SK-N-SH (cell line): ENCODE results near the gene NEMF. TPM values are rescaled to one million over a fixed set of nuclear protein-coding genes. Genes with fewer than 3 reads are reported as not detected.

Experiments used
- CTCF ChIA-PET: fragments of 300-600, 350-600 bp; formaldehyde crosslinking; extraction: SDS; loops from one replicate; lab custom pipeline; 2021; lab: Yijun Ruan, JAX
- POLR2A ChIA-PET: fragments of 350-600 bp; sonication (Branson Sonifier 250); formaldehyde crosslinking; extraction: SDS; loops from one replicate; lab custom pipeline; 2020; ENCODE audit warnings: antibody characterized with exemption, inconsistent platforms; lab: Yijun Ruan, JAX
- DNase-seq: peaks from one replicate; pipeline ENCODE4 v3.0.0; 2012
- H2AFZ ChIP-seq: fragments of 200-600 bp; sonication (generic); 2 replicates; pipeline ENCODE4 v1.8.1; 2016; ENCODE audit warnings: antibody characterized with exemption, mild to moderate bottlenecking, low read depth
- H3F3A ChIP-seq: fragments of 200-600 bp; sonication (generic); replicated peaks from 2 replicates; pipeline ENCODE3; 2016; ENCODE audit warnings: antibody characterized with exemption, mild to moderate bottlenecking; ENCODE audit not compliant: insufficient read depth
- H3K27ac ChIP-seq, 2 experiments: fragments of 200-500 bp in 1 of 2; fragments of 200-600 bp in 1 of 2; sonication (Bioruptor generic) in 1 of 2; sonication (generic), shearing (Covaris generic) in 1 of 2; 2 replicates each; pipeline versions ENCODE4 v1.5.1 to v1.6.1; 2014 to 2016; ENCODE audit warnings: low read depth in 2 of 2, inconsistent platforms in 1 of 2, low read length in 1 of 2, mild to moderate bottlenecking in 1 of 2, mixed read lengths in 1 of 2
- H3K27me3 ChIP-seq: fragments of 200-600 bp; sonication (generic), shearing (Covaris generic); 2 replicates; pipeline ENCODE4 v1.6.1; 2016; ENCODE audit warnings: mixed run types; ENCODE audit not compliant: insufficient read depth
- H3K36me3 ChIP-seq, 2 experiments: fragments of 200-500 bp in 1 of 2; fragments of 200-600 bp in 1 of 2; sonication (Bioruptor generic) in 1 of 2; sonication (generic) in 1 of 2; replicated peaks in 1 of 2; 2 replicates each; pipeline versions ENCODE3 to v1.5.1; 2014 to 2016; ENCODE audit warnings: low read length in 1 of 2, mild to moderate bottlenecking in 1 of 2; ENCODE audit not compliant: insufficient read depth in 2 of 2, control insufficient read depth in 1 of 2
- H3K4me1 ChIP-seq, 2 experiments: fragments of 200-500 bp in 1 of 2; fragments of 200-600 bp in 1 of 2; sonication (Bioruptor generic) in 1 of 2; sonication (generic), shearing (Covaris generic) in 1 of 2; 2 replicates each; pipeline versions ENCODE4 v1.5.1 to v1.6.1; 2014 to 2016; ENCODE audit warnings: low read depth in 1 of 2, low read length in 1 of 2, mixed run types in 1 of 2; ENCODE audit not compliant: insufficient read depth in 2 of 2, control insufficient read depth in 1 of 2
- H3K4me2 ChIP-seq: fragments of 200-600 bp; sonication (generic), shearing (Covaris generic); 2 replicates; pipeline ENCODE4 v1.6.1; 2017; ENCODE audit warnings: mixed run types
- H3K4me3 ChIP-seq, 2 experiments: fragments of 200-500 bp in 1 of 2; fragments of 200-600 bp in 1 of 2; sonication (Bioruptor generic) in 1 of 2; sonication (generic), shearing (Covaris generic) in 1 of 2; 2 replicates each; pipeline versions ENCODE4 v1.5.1 to v1.8.1; 2014 to 2016; ENCODE audit warnings: low read depth in 2 of 2, inconsistent platforms in 1 of 2, low read length in 1 of 2, mild to moderate bottlenecking in 1 of 2, mixed read lengths in 1 of 2, moderate library complexity in 1 of 2
- H3K79me2 ChIP-seq: fragments of 200-600 bp; sonication (generic); 2 replicates; pipeline ENCODE4 v1.8.1; 2017; ENCODE audit warnings: mild to moderate bottlenecking; ENCODE audit not compliant: insufficient read depth
- H3K9ac ChIP-seq: fragments of 200-600 bp; sonication (generic); 2 replicates; pipeline ENCODE4 v1.6.1; 2017; ENCODE audit warnings: mixed run types
- H3K9me2 ChIP-seq: fragments of 200-600 bp; sonication (generic); 2 replicates; pipeline ENCODE4 v1.6.1; 2017; ENCODE audit warnings: mixed run types
- H3K9me3 ChIP-seq: fragments of 200-600 bp; sonication (generic); 2 replicates; pipeline ENCODE4 v1.6.1; 2017; ENCODE audit warnings: mixed run types, mild to moderate bottlenecking, moderate library complexity
- H4K20me1 ChIP-seq: fragments of 200-600 bp; sonication (generic); 2 replicates; pipeline ENCODE4 v1.6.1; 2017; ENCODE audit warnings: mild to moderate bottlenecking, mixed run types; ENCODE audit not compliant: insufficient read depth
- CHD2 ChIP-seq: fragments of 150-350 bp; IDR thresholded peaks from 2 replicates; pipeline ENCODE4 v1.6.1; 2018; ENCODE audit warnings: low read length; ENCODE audit not compliant: partially characterized antibody
- EZH2phosphoT487 ChIP-seq: fragments of 200-600 bp; sonication (generic); IDR thresholded peaks from 2 replicates; pipeline ENCODE4 v1.6.1; 2017; ENCODE audit warnings: low read depth, mixed run types, mild to moderate bottlenecking, antibody characterized with exemption, moderate library complexity, borderline replicate concordance
- FOSL2 ChIP-seq: IDR thresholded peaks from 2 replicates; pipeline ENCODE4 v1.4.0; 2012; ENCODE audit warnings: low read depth, mild to moderate bottlenecking, moderate library complexity, borderline replicate concordance
- FOXJ3 ChIP-seq: sonication (generic); formaldehyde crosslinking; IDR thresholded peaks from 2 replicates; pipeline ENCODE4 v1.5.1; 2020; ENCODE audit warnings: mild to moderate bottlenecking, missing genetic modification reagents
- FOXM1 ChIP-seq: IDR thresholded peaks from 2 replicates; pipeline ENCODE4 v1.4.0; 2012; ENCODE audit warnings: low read depth, mild to moderate bottlenecking
- GABPA ChIP-seq: IDR thresholded peaks from 2 replicates; pipeline ENCODE4 v1.4.0; 2012; ENCODE audit warnings: low read depth, mild to moderate bottlenecking
- GATA2 ChIP-seq: sonication (generic); formaldehyde crosslinking; IDR thresholded peaks from 2 replicates; pipeline ENCODE4 v1.5.0; 2020; ENCODE audit warnings: mild to moderate bottlenecking, missing genetic modification reagents
- MXI1 ChIP-seq: IDR thresholded peaks from 2 replicates; pipeline ENCODE4 v1.6.1; 2012; ENCODE audit warnings: mild to moderate bottlenecking, low read depth, low read length, improper control_type of control experiment
- NRF1 ChIP-seq: IDR thresholded peaks from 2 replicates; pipeline ENCODE4 v1.6.1; 2012; ENCODE audit warnings: low read depth, mild to moderate bottlenecking, low read length
- RAD21 ChIP-seq: IDR thresholded peaks from 2 replicates; pipeline ENCODE4 v1.6.1; 2012; ENCODE audit warnings: mild to moderate bottlenecking, low read length
- RCOR1 ChIP-seq: fragments of 150-350 bp; IDR thresholded peaks from 2 replicates; pipeline ENCODE4 v1.6.1; 2017; ENCODE audit warnings: antibody characterized with exemption, low read length
- SIN3A ChIP-seq: IDR thresholded peaks from 2 replicates; pipeline ENCODE4 v1.6.1; 2012; ENCODE audit warnings: low read depth, mild to moderate bottlenecking, low read length, moderate library complexity, borderline replicate concordance
- SMC3 ChIP-seq: IDR thresholded peaks from 2 replicates; pipeline ENCODE4 v1.6.1; 2012; ENCODE audit warnings: low read depth, low read length, improper control_type of control experiment
- TAF1 ChIP-seq: IDR thresholded peaks from 2 replicates; pipeline ENCODE4 v1.6.1; 2012; ENCODE audit warnings: low read depth, mild to moderate bottlenecking, low read length, moderate library complexity, borderline replicate concordance
- TCF12 ChIP-seq: IDR thresholded peaks from 2 replicates; pipeline ENCODE4 v1.4.0; 2012
- USF2 ChIP-seq: fragments of 150-350 bp; IDR thresholded peaks from 2 replicates; pipeline ENCODE4 v1.6.1; 2017; ENCODE audit warnings: antibody characterized with exemption, low read length, low read depth, borderline replicate concordance
- ZBTB33 ChIP-seq: IDR thresholded peaks from 2 replicates; pipeline ENCODE4 v1.4.0; 2012; ENCODE audit warnings: low read depth, borderline replicate concordance
- WGBS: methylation state at CpG from one replicate; pipeline ENCODE4 v1.1.6; 2017; ENCODE audit warnings: low lambda C conversion rate; 5-methylcytosine and 5-hydroxymethylcytosine counted together
- polyA plus RNA-seq, 3 experiments: library from polyadenylated mRNA; depleted of rRNA; stranded (reverse); fragments of >200 nt; gene quantifications; 2 replicates each; pipeline ENCODE4 v1.2.3, GENCODE V29; 2012
- TF ChIP-seq, protein P1 (sequence below): IDR thresholded peaks from 2 replicates; pipeline ENCODE4 v1.4.0; 2012; ENCODE audit warnings: low read depth
- TF ChIP-seq, protein P2 (sequence below): IDR thresholded peaks from 2 replicates; pipeline ENCODE4 v1.4.0; 2012; ENCODE audit warnings: low read depth, borderline replicate concordance
- TF ChIP-seq, protein P3 (sequence below): fragments of 150-350 bp; IDR thresholded peaks from 2 replicates; pipeline ENCODE4 v1.6.1; 2016; ENCODE audit warnings: mild to moderate bottlenecking, low read depth, low read length
- TF ChIP-seq, protein P4 (sequence below): fragments of 200-600 bp; sonication (generic); IDR thresholded peaks from 2 replicates; pipeline ENCODE4 v1.6.1; 2017; ENCODE audit warnings: antibody characterized with exemption, mild to moderate bottlenecking, moderate library complexity

The NEMF gene
- polyA plus RNA-seq, 1 of the 3 experiments (the other 2 are of a cell fraction) = 14.0 TPM

DNA sequence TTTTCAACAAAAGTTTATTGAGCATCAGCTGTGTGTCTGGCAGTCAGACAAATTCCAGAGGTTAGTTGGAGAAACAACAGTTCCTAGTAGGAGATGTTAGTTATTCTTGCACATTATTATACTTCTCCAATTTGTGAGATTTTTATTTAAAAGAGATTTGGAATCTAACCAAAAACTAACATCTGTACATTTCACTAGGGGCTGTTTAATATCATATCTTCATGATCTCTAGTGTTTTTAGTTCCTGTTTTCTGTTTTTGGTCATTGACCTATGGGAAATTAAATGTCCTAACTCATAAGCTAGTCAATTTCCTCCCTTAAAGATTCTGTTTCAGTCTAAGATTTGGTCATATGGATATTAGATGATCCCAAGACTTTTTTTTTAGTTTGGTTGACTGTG lies 118.8 kb downstream of the NEMF start:
- H3K79me2 ChIP-seq = no peaks in the 10 kb centered on the region
- H3K4me3 ChIP-seq = no peak overlapping the region
- no peak overlapping the region for H3K9ac ChIP-seq
- no peak overlapping the region for H3K27ac ChIP-seq
- H3K36me3 ChIP-seq = no peaks in the 10 kb centered on the region
- no peak for DNase-seq
- TF ChIP-seq, protein P1, sequence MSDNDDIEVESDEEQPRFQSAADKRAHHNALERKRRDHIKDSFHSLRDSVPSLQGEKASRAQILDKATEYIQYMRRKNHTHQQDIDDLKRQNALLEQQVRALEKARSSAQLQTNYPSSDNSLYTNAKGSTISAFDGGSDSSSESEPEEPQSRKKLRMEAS = no peak
- TF ChIP-seq, protein P2, sequence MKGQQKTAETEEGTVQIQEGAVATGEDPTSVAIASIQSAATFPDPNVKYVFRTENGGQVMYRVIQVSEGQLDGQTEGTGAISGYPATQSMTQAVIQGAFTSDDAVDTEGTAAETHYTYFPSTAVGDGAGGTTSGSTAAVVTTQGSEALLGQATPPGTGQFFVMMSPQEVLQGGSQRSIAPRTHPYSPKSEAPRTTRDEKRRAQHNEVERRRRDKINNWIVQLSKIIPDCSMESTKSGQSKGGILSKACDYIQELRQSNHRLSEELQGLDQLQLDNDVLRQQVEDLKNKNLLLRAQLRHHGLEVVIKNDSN = no peak
- TF ChIP-seq, protein P3, sequence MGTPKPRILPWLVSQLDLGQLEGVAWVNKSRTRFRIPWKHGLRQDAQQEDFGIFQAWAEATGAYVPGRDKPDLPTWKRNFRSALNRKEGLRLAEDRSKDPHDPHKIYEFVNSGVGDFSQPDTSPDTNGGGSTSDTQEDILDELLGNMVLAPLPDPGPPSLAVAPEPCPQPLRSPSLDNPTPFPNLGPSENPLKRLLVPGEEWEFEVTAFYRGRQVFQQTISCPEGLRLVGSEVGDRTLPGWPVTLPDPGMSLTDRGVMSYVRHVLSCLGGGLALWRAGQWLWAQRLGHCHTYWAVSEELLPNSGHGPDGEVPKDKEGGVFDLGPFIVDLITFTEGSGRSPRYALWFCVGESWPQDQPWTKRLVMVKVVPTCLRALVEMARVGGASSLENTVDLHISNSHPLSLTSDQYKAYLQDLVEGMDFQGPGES = no peak
- TF ChIP-seq FOXM1 (no peak), SIN3A (no peak), RCOR1 (no peak), GATA2 (CRISPR knock-in tag) (no peak), TAF1 (no peak), FOXJ3 (no peak), NRF1 (no peak), FOSL2 (no peak), USF2 (no peak), MXI1 (no peak), TCF12 (no peak), CHD2 (no peak)
- no peaks in the 10 kb centered on the region for H3K4me1 ChIP-seq
- H3K9me2 ChIP-seq = no peaks in the 10 kb centered on the region
- H2AFZ ChIP-seq = no peak overlapping the region
- ChIA-PET CTCF (no interaction called here), POLR2A (no interaction called here)
- no peaks in the 10 kb centered on the region for H4K20me1 ChIP-seq
- no peaks in the 10 kb centered on the region for H3K27me3 ChIP-seq
- no peaks in the 10 kb centered on the region for H3K9me3 ChIP-seq
- no peak overlapping the region for H3K4me2 ChIP-seq
- H3F3A ChIP-seq = no peaks in the 10 kb centered on the region

- Histone ChIP-seq H4K20me1 (no peaks in the 10 kb centered on the region), H3K9ac (no peak overlapping the region)
- TF ChIP-seq FOXM1 = no peak
- TF ChIP-seq GATA2 (CRISPR knock-in tag) = no peak
- TF ChIP-seq, protein P1 = no peak
- no peak for TF ChIP-seq RCOR1
- TF ChIP-seq SMC3 = no peak
- no peak for TF ChIP-seq SIN3A
- no peak for TF ChIP-seq TAF1
- TF ChIP-seq GABPA = no peak
- TF ChIP-seq RAD21 = no peak
- TF ChIP-seq ZBTB33 = no peak
- TF ChIP-seq EZH2phosphoT487 = no peak
- TF ChIP-seq, protein P4, sequence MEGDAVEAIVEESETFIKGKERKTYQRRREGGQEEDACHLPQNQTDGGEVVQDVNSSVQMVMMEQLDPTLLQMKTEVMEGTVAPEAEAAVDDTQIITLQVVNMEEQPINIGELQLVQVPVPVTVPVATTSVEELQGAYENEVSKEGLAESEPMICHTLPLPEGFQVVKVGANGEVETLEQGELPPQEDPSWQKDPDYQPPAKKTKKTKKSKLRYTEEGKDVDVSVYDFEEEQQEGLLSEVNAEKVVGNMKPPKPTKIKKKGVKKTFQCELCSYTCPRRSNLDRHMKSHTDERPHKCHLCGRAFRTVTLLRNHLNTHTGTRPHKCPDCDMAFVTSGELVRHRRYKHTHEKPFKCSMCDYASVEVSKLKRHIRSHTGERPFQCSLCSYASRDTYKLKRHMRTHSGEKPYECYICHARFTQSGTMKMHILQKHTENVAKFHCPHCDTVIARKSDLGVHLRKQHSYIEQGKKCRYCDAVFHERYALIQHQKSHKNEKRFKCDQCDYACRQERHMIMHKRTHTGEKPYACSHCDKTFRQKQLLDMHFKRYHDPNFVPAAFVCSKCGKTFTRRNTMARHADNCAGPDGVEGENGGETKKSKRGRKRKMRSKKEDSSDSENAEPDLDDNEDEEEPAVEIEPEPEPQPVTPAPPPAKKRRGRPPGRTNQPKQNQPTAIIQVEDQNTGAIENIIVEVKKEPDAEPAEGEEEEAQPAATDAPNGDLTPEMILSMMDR = no peak
- TF ChIP-seq CHD2 = no peak
Observed at GRCh38 chr14:49732896-49733295, 119.7 kb downstream of the NEMF start.

More at GRCh38 chr14:49732896-49733295, 119.7 kb downstream of the NEMF start:
- no peak overlapping the region for H3K4me3 ChIP-seq
- H3K4me1 ChIP-seq = no peaks in the 10 kb centered on the region
- ChIA-PET CTCF (interaction anchor here (1.1 kb wide), 1 partner anchor 15 kb away, joined by 3 read pairs; no protein-coding TSS in a partner anchor), POLR2A (no interaction called here)
- no peak overlapping the region for H3K4me2 ChIP-seq
- H3F3A ChIP-seq = no peaks in the 10 kb centered on the region
- H3K79me2 ChIP-seq = no peaks in the 10 kb centered on the region
- H2AFZ ChIP-seq = no peak overlapping the region
- WGBS = 88% methylated on average over 3 of the region's 3 CpGs
- H3K9me3 ChIP-seq = no peaks in the 10 kb centered on the region
- no peak overlapping the region for H3K27ac ChIP-seq
- H3K9me2 ChIP-seq = no peaks in the 10 kb centered on the region
- no peak for DNase-seq
- no peaks in the 10 kb centered on the region for H3K27me3 ChIP-seq
- H3K36me3 ChIP-seq = no peaks in the 10 kb centered on the region
